Melanocyte of skin (primary cell): ENCODE data around the gene AOX1. TPM values are rescaled to one million over a fixed set of nuclear protein-coding genes. Genes with fewer than 3 reads are reported as not detected.

ENCODE experiments used
- total RNA-seq, 2 donors: library from RNA; depleted of rRNA; stranded (reverse); fragments of >200 nt; gene quantifications; 2 replicates each; pipeline ENCODE4 v1.2.3, GENCODE V29; 2012

The AOX1 gene
- 1 to 10 TPM; 1.7 to 3.4 TPM for total RNA-seq

GRCh38 chr2:200585730-200586643, at the start of gene AOX1:
AOX1 (plus strand) TSS chr2:200586014; CDS start chr2:200586109, 95 bp downstream.

Other genes starting within 250 kb of the AOX1 start
- gene KCTD18, start 75.9 kb upstream of the AOX1 start, total RNA-seq: 10 to 100 TPM in 1 of 2 donors, 1 to 10 TPM in 1; 6.3 to 13.4 TPM
- gene SGO2, start 59.8 kb upstream of the AOX1 start, total RNA-seq: 10 to 100 TPM in 1 of 2 donors, 1 to 10 TPM in 1; 8.9 to 12.3 TPM
- 100 to 1,000 TPM; 244 to 395 TPM for gene BZW1, start 225.9 kb downstream of the AOX1 start, total RNA-seq